ENCODE data around the gene MIPOL1. TPM values are rescaled to one million over a fixed set of nuclear protein-coding genes. Genes with fewer than 3 reads are reported as not detected.
A peak's percentile ranks its signal among the peaks of the same experiment; 100 is the strongest.

Gene MIPOL1
- total and polyA plus RNA-seq, 2 of the 13 experiments (the other 11 are each of a cell fraction or from before 2014, with no cell fraction given) = 8.6 to 34.2 TPM

DNA sequence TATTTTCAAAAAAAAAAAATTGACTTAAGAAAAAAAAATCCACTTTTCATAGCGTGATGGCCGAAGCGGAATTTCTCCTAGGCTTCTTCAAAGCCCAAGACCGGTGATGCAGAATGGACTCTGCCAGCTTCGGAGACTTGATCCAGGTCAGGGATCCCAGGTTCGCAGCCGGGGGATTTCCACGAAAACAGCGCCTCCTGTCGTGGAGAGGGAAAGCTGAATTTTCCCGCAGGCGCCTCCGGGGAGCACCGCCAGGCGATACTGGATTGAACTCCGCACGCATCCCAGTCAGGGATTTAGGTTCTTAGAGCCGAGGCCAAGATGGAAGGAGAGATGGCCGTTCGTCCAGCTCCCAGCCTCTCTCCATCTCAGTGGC, 399.8 kb downstream of the MIPOL1 start (continued):
- TF ChIP-seq, protein P1, sequence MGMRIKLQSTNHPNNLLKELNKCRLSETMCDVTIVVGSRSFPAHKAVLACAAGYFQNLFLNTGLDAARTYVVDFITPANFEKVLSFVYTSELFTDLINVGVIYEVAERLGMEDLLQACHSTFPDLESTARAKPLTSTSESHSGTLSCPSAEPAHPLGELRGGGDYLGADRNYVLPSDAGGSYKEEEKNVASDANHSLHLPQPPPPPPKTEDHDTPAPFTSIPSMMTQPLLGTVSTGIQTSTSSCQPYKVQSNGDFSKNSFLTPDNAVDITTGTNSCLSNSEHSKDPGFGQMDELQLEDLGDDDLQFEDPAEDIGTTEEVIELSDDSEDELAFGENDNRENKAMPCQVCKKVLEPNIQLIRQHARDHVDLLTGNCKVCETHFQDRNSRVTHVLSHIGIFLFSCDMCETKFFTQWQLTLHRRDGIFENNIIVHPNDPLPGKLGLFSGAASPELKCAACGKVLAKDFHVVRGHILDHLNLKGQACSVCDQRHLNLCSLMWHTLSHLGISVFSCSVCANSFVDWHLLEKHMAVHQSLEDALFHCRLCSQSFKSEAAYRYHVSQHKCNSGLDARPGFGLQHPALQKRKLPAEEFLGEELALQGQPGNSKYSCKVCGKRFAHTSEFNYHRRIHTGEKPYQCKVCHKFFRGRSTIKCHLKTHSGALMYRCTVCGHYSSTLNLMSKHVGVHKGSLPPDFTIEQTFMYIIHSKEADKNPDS (CRISPR knock-in tag; IDR thresholded peaks at IDR 0.05) = no peak
- TF ChIP-seq, protein P2, sequence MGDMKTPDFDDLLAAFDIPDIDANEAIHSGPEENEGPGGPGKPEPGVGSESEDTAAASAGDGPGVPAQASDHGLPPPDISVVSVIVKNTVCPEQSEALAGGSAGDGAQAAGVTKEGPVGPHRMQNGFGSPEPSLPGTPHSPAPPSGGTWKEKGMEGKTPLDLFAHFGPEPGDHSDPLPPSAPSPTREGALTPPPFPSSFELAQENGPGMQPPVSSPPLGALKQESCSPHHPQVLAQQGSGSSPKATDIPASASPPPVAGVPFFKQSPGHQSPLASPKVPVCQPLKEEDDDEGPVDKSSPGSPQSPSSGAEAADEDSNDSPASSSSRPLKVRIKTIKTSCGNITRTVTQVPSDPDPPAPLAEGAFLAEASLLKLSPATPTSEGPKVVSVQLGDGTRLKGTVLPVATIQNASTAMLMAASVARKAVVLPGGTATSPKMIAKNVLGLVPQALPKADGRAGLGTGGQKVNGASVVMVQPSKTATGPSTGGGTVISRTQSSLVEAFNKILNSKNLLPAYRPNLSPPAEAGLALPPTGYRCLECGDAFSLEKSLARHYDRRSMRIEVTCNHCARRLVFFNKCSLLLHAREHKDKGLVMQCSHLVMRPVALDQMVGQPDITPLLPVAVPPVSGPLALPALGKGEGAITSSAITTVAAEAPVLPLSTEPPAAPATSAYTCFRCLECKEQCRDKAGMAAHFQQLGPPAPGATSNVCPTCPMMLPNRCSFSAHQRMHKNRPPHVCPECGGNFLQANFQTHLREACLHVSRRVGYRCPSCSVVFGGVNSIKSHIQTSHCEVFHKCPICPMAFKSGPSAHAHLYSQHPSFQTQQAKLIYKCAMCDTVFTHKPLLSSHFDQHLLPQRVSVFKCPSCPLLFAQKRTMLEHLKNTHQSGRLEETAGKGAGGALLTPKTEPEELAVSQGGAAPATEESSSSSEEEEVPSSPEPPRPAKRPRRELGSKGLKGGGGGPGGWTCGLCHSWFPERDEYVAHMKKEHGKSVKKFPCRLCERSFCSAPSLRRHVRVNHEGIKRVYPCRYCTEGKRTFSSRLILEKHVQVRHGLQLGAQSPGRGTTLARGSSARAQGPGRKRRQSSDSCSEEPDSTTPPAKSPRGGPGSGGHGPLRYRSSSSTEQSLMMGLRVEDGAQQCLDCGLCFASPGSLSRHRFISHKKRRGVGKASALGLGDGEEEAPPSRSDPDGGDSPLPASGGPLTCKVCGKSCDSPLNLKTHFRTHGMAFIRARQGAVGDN (CRISPR knock-in tag; IDR thresholded peaks at IDR 0.05) = peak; percentile 28; the same call in 1 of the 2 replicates
- TF ChIP-seq ZNF605 (CRISPR knock-in tag; IDR thresholded peaks at IDR 0.05) = no peak
- TF ChIP-seq, protein P3, sequence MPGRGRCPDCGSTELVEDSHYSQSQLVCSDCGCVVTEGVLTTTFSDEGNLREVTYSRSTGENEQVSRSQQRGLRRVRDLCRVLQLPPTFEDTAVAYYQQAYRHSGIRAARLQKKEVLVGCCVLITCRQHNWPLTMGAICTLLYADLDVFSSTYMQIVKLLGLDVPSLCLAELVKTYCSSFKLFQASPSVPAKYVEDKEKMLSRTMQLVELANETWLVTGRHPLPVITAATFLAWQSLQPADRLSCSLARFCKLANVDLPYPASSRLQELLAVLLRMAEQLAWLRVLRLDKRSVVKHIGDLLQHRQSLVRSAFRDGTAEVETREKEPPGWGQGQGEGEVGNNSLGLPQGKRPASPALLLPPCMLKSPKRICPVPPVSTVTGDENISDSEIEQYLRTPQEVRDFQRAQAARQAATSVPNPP (CRISPR knock-in tag; IDR thresholded peaks at IDR 0.05) = no peak
- TF ChIP-seq RFXAP (CRISPR knock-in tag; IDR thresholded peaks at IDR 0.05; ENCODE audit: borderline replicate concordance) = 0 out of 2 replicates have a peak, but pooled peaks have one; percentile 21
- peak; percentile 53; the same call in 1 of the 2 replicates for TF ChIP-seq XBP1 (CRISPR knock-in tag; IDR thresholded peaks at IDR 0.05)
- 0 out of 2 replicates have a peak, but pooled peaks have one; percentile 28 for TF ChIP-seq HOXA3 (CRISPR knock-in tag; IDR thresholded peaks at IDR 0.05)
- TF ChIP-seq, protein P4, sequence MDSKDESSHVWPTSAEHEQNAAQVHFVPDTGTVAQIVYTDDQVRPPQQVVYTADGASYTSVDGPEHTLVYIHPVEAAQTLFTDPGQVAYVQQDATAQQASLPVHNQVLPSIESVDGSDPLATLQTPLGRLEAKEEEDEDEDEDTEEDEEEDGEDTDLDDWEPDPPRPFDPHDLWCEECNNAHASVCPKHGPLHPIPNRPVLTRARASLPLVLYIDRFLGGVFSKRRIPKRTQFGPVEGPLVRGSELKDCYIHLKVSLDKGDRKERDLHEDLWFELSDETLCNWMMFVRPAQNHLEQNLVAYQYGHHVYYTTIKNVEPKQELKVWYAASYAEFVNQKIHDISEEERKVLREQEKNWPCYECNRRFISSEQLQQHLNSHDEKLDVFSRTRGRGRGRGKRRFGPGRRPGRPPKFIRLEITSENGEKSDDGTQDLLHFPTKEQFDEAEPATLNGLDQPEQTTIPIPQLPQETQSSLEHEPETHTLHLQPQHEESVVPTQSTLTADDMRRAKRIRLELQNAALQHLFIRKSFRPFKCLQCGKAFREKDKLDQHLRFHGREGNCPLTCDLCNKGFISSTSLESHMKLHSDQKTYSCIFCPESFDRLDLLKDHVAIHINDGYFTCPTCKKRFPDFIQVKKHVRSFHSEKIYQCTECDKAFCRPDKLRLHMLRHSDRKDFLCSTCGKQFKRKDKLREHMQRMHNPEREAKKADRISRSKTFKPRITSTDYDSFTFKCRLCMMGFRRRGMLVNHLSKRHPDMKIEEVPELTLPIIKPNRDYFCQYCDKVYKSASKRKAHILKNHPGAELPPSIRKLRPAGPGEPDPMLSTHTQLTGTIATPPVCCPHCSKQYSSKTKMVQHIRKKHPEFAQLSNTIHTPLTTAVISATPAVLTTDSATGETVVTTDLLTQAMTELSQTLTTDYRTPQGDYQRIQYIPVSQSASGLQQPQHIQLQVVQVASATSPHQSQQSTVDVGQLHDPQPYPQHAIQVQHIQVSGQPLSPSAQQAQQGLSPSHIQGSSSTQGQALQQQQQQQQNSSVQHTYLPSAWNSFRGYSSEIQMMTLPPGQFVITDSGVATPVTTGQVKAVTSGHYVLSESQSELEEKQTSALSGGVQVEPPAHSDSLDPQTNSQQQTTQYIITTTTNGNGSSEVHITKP (CRISPR knock-in tag; IDR thresholded peaks at IDR 0.05; ENCODE audit: low read depth) = no peak
- no peak for TF ChIP-seq ZKSCAN1 (IDR thresholded peaks at IDR 0.05; ENCODE audit: low read length)
- TF ChIP-seq, protein P5, sequence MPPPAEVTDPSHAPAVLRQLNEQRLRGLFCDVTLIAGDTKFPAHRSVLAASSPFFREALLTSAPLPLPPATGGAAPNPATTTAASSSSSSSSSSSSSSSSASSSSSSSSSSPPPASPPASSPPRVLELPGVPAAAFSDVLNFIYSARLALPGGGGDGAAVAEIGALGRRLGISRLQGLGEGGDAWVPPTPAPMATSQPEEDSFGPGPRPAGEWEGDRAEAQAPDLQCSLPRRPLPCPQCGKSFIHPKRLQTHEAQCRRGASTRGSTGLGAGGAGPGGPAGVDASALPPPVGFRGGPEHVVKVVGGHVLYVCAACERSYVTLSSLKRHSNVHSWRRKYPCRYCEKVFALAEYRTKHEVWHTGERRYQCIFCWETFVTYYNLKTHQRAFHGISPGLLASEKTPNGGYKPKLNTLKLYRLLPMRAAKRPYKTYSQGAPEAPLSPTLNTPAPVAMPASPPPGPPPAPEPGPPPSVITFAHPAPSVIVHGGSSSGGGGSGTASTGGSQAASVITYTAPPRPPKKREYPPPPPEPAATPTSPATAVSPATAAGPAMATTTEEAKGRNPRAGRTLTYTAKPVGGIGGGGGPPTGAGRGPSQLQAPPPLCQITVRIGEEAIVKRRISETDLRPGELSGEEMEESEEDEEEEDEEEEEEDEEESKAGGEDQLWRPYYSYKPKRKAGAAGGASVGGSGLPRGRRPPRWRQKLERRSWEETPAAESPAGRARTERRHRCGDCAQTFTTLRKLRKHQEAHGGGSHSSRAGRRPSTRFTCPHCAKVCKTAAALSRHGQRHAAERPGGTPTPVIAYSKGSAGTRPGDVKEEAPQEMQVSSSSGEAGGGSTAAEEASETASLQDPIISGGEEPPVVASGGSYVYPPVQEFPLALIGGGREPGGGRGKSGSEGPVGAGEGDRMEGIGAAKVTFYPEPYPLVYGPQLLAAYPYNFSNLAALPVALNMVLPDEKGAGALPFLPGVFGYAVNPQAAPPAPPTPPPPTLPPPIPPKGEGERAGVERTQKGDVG (CRISPR knock-in tag; IDR thresholded peaks at IDR 0.05; ENCODE audit: borderline replicate concordance) = peak; percentile 60; the same call in 1 of the 2 replicates
- peak; percentile 21; the same call in 1 of the 2 replicates for TF ChIP-seq STAG1 (CRISPR knock-in tag; IDR thresholded peaks at IDR 0.05)
- no peak for TF ChIP-seq DPF2 (CRISPR knock-in tag; IDR thresholded peaks at IDR 0.05; ENCODE audit: borderline replicate concordance, low read depth)
- TF ChIP-seq, protein P6, sequence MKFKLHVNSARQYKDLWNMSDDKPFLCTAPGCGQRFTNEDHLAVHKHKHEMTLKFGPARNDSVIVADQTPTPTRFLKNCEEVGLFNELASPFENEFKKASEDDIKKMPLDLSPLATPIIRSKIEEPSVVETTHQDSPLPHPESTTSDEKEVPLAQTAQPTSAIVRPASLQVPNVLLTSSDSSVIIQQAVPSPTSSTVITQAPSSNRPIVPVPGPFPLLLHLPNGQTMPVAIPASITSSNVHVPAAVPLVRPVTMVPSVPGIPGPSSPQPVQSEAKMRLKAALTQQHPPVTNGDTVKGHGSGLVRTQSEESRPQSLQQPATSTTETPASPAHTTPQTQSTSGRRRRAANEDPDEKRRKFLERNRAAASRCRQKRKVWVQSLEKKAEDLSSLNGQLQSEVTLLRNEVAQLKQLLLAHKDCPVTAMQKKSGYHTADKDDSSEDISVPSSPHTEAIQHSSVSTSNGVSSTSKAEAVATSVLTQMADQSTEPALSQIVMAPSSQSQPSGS (CRISPR knock-in tag; IDR thresholded peaks at IDR 0.05) = 0 out of 2 replicates have a peak, but pooled peaks have one; percentile 8
